HG02610 (cell line): ENCODE results near the gene PFN3.
"Not testable (repeated sequence)": the region's sequence is repeated elsewhere in the genome, so short reads cannot be mapped to it uniquely, and the experiment has no call there.

Experiments used
- ATAC-seq: cut with Tn5 transposase; IDR thresholded peaks from one replicate; pipeline ENCODE4 v1.9.1; 2021; ENCODE audit warnings: mild to moderate bottlenecking, moderate library complexity; ENCODE audit not compliant: unreplicated experiment

PFN3 gene

DNA sequence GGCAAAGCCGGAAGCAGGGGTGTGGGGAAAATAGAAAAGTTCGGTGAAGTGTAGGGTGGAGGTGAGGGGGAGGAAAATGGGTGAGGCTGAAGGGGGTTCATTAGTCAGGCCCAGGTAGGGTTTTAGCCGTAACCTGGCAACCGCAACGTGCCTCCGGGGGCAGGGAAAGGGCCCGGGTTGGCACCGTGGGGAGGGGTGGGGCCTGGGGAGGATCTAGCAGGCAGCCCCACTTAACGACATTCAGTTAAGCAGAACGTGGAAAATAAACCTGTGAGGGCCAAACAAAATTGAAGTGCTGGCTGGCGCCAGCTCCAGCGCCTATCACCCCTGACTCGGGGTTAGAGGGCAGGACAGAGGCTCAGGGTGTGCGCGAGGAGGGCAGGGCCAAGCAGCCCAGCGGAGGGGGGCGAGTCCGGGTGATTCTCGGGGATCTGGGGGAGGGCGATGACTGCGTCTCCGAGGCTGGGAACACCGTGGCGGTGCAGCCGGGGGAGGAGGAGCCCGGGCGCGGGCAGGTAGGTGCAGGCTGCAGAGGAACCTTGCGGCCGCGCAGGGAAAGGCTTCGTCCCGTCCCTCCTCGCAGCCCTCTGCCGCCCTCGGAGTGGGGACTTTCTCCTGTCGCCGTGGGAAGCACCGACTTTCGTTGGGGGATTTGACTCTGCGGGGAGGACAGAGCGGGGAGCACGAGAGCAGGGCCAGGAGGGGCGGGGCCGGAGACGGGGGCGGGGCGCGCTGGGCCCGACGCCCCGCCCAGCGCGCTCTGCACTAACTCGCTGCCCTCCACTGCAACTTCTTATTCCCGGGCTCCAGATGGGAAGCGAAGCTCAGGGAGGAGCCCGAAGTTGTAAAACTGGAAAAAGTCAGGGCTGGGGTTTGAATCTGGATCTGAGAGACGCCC, 37.6 kb downstream of the PFN3 start:
- peak; percentile 42 for ATAC-seq

DNA sequence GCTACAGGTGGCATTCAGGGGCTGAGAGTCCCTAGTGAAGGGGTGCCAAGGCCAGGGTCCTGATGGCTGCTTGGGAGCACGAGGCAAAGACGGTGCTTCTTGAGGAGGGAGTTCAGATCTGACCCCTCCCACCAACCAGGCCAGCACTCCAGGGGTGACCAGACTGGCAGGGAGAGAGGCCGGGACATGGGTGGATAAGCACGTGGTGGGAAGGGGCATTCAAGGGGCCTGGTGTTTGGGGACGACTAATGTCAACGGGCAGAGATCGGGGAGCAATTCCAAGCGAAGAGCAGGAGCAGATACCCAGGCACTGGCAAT, 38.2 kb downstream of the PFN3 start:
- ATAC-seq, result no peak

GRCh38 chr5:177361418-177362291, 38.8 kb downstream of the PFN3 start:
- no peak for ATAC-seq

- ATAC-seq, result not testable (repeated sequence)
Measured at GRCh38 chr5:177360740-177361139, 39.7 kb downstream of the PFN3 start.

- ATAC-seq, result no peak
Measured at GRCh38 chr5:177359860-177360259, 40.6 kb downstream of the PFN3 start.

DNA sequence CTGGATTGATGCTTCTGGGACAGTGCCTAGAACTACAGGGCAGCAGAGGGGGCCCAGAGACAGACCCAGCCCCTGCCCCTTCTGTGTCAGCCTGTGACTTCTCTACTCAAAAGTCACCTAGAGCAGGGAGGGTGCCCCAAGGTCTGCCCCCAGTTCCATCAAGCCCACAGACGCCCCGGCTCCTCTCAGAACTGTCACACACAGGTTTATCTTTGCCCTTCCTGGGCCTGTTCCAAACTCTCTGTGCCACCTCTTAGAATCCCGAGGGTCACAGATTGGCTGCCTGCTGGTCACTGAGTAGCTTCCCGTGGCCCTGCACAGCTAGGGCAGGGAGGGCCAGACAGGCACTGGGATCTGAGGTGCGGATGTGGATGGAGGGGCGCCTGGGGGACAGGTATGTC, 41.0 kb downstream of the PFN3 start:
- no peak for ATAC-seq

DNA sequence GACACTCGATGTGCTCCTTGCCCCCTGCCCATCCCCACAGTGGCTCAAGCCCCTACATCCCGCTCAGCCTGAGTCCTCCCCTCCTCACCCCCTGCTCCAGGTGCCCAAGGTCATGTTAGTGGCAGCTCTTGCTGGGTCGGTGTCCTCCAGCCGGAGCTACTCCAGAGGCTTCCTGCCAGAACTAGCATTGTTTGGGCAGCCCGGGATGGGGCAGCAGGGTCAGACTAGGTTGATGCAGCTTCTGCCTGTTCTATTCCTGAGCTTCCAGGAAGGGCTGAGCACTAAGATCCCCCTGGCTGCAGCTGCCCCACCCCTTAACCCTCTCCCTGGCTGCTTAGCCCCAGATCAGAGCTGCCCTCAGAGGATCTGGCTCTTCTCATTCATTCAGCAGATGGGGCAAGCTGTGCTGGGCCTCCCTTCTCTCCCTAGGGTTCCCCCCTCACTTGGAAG, 42.1 kb downstream of the PFN3 start:
- ATAC-seq, result no peak

DNA sequence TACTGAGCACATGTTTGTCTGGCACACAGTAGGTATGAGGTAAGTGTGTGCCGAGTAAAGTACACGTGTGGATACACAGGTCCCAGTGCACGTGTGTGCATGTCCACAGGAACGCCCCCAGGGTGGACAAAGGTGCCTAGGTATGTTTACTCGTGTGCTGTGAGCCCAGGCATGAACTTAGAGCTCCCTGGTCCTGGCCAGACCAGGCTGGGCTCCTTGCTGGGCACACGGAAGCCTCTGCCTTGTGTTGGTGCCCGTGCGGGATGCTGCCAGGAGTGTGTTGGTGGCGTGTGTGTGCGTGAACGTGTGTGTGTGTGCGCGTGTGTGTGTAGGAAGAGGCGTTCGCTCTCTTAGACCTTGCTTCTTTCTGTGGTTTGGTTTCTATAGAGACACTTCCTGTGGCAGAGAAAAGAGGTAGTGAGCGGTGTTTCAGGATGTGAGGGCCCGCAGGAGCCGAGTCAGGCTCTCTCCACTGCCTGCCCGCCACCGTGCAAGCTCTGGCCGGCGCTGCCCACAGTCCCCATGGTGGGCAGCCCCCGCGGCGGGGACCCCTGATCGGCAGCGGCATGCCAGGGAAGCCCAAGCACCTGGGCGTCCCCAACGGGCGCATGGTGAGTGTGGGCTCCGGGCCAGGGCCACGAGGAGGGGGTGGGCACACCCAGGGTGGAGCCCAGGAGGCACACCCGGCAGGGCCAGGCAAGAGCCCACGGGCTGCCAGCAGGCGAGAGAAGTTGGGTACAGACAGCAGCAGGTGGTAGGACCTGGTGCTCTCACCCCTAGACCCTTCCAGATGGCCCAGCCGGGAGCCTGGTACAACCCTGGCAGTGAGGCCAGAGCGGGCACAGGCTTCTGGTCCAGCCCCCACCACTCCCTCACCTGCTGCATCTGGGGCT, 42.8 kb downstream of the PFN3 start, which contains the start of gene RGS14:
Gene RGS14 (plus strand): TSS at position 466 of the 893 bp plus-strand sequence. CDS start 101 bp downstream, at position 567.
- peak; percentile 89 for ATAC-seq

DNA sequence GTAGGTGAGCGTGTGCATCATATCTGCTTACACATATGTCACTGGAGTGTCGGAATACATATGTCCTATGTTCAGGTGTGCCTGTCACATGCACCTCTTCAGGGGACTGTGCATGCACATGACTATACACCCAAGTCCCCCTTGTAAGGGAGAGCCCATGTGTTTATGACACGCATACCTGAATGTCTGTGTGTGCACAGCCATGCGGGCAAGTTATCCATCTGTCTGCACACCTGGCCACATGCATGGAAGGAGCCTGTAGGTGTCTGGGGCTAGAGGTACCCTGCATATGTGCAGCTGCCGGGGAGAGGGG, 43.4 kb downstream of the PFN3 start:
- no peak for ATAC-seq

DNA sequence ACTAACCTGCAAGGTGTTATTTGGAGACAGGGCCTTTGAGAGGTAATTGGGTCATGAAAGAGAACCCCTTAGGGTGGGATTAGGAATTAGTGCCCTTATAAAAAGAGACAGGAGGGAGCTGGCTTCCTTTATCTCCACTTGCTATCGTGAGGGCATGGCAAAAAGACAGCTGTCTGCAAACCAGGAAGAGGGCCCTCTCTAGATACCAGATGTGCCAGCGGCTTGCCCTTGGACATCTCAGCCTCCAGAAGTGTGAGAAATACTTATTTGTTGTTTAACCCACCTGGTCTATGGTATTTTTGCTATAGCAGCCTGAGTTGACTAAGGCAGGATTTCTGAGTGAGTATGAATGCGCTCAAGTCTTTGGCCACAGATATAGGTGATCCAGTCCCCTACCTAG, 43.7 kb downstream of the PFN3 start:
- no peak for ATAC-seq

GRCh38 chr5:177355868-177356168, 44.6 kb downstream of the PFN3 start:
- no peak for ATAC-seq

- no peak for ATAC-seq
Measured at GRCh38 chr5:177355162-177355867, 45.1 kb downstream of the PFN3 start.

DNA sequence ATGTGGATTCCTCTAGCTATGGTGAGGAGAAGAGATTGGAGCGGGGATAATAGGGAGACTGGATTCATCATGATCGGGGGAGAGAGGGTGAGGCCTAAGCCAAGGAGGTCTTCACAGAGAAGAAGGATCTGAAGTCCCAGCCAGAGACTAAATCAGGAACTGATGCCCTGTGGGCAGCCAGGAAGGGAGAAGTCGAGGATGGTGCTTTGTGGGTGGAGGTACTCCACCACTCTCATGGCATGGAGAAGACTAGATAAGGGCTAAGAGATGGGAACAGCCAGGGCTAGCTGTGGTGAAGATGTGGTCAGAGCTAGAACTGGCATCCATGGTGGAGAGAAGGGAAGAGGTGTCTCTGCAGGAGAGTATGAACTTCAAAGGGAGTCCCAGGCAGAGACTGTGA, 45.8 kb downstream of the PFN3 start:
- no peak for ATAC-seq

DNA sequence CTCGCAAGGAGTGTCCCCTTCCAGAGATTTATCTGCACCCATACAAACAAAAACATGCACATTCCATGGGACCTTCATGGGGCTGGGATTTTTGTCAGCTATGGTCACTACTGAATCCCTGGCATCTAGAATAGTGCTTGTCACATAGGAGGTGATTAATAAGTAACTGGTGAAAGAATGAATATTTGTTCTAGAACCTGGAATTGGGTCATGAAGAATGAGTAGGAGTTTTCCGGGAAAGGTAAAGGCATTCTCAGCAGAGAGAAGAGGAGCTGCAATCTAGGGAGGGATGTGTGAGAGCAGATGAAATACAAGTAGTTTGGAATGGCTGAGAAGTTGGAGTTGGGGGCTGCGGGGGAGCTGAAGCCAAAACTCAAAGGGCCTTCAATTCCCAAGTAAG, 46.2 kb downstream of the PFN3 start:
- no peak for ATAC-seq

- no peak for ATAC-seq
Measured at GRCh38 chr5:177353093-177353492, 47.4 kb downstream of the PFN3 start.

GRCh38 chr5:177351392-177352329, 48.8 kb downstream of the PFN3 start, which contains the start of gene LMAN2:
LMAN2 (minus strand) TSS chr5:177351668; CDS start chr5:177351647, 21 bp downstream.
- ATAC-seq, result peak; percentile 94

- no peak for ATAC-seq
Measured at GRCh38 chr5:177350776-177351391, 49.6 kb downstream of the PFN3 start.
